Measurements from ENCODE around the gene HTR3A.
A peak's percentile ranks its signal among the peaks of the same experiment; 100 is the strongest.

Gene HTR3A

DNA sequence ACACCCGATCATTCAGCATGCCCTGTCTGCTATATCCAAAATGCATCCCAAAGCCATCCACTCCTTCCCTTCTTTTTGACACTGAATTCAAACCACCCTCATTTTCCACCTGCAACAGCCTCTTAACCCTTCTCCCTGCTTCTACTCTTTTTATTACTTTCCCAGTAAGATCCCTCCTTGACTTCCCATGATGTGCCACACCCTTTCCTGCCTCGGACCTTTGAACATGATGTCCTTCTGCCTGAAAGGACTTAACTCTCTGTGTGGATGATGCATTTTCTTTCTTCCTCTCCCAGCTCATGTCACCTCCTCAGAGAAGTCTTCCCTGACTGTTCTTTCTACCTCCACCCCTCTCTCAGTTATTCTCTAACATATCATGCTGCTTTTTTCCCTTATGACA is 36.5 kb downstream of the HTR3A start:
- no peak overlapping the region for H3K4me3 ChIP-seq (ENCODE audit: low read length)
- H3K27me3 ChIP-seq (ENCODE audit: control insufficient read depth, insufficient read depth, low read length) = no peaks in the 10 kb centered on the region
- no peaks in the 10 kb centered on the region for H3K4me1 ChIP-seq (ENCODE audit: control insufficient read depth, insufficient read depth, low read length)
- no peaks in the 10 kb centered on the region for H3K36me3 ChIP-seq (ENCODE audit: control insufficient read depth, insufficient read depth, low read length)
- no peaks in the 10 kb centered on the region for H3K9me3 ChIP-seq (ENCODE audit: control insufficient read depth, insufficient read depth, low read length)
- DNase-seq (ENCODE audit: low read depth, low spot score) = no peak
- H3K27ac ChIP-seq (ENCODE audit: low read length) = no peak overlapping the region
- WGBS (ENCODE audit: insufficient coverage, insufficient read length) = no CpG with 5 or more reads among the region's 2 CpGs

DNA sequence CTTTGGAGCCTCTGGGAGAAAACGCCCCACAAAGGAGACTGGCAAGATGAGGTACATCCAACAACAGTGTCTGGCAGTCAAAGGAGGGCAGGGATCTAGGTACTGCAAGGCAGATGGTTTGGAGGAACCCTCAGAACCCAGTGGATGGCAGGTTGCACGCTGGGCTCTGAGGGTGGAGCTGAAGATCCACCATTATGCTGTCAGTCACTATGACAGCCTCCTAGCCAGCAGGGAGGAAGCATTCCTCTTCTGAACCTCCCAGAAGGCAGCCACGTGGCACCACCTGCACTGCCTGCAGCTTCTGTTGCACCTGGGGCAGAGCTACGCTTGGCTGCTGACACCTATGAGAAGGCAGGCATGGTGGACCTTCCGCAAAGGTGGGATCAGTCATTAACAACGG is 40.2 kb downstream of the HTR3A start:
- no peaks in the 10 kb centered on the region for H3K27me3 ChIP-seq (ENCODE audit: control insufficient read depth, insufficient read depth, low read length)
- no CpG with 5 or more reads among the region's 6 CpGs for WGBS (ENCODE audit: insufficient coverage, insufficient read length)
- H3K36me3 ChIP-seq (ENCODE audit: control insufficient read depth, insufficient read depth, low read length) = no peaks in the 10 kb centered on the region
- H3K4me1 ChIP-seq (ENCODE audit: control insufficient read depth, insufficient read depth, low read length) = no peaks in the 10 kb centered on the region
- H3K9me3 ChIP-seq (ENCODE audit: control insufficient read depth, insufficient read depth, low read length) = no peaks in the 10 kb centered on the region
- no peak for DNase-seq (ENCODE audit: low read depth, low spot score)
- H3K27ac ChIP-seq (ENCODE audit: low read length) = no peak overlapping the region
- no peak overlapping the region for H3K4me3 ChIP-seq (ENCODE audit: low read length)

DNA sequence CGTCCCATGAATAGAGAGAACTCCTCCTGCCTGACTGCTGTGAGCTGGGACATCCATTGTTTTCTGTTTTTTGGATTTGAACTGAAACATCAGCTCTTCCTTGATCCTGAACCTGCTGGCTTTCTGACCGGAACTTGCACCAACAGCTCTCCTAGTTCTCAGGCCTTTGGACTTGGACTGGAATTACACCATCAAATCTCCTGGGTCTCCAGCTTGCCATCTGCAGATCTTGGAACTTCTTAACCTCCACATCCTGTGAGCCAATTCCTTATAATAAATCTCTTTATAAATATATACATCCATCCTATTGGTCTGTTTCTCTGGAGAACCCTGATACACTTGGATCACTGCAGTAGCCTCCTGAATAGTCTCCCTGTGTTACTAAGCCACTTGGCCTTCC is 42.1 kb downstream of the HTR3A start:
- no CpG with 5 or more reads among the region's 2 CpGs for WGBS (ENCODE audit: insufficient coverage, insufficient read length)

DNA sequence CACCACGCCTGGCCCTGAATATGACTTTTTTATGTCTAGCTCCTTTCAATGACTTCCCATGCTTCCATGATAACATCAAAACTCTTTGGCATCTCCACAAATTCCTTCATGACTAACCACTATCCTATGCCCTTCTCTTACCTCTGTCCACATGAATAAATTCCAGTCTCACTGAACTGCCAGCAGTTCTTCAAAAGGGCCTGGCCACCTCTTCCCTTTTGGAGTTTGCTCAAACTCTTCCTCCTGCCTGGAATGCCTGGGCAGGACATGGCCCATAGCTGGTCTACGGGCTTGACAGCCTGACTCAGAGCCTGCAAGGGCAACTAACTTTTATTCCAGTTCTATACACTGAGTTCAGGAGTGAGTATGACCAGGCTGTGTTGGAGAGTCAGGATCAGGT is 42.8 kb downstream of the HTR3A start:
- Histone ChIP-seq H3K27me3 (ENCODE audit: control insufficient read depth, insufficient read depth, low read length) (no peaks in the 10 kb centered on the region), H3K27ac (ENCODE audit: low read length) (no peak overlapping the region)
- WGBS (ENCODE audit: insufficient coverage, insufficient read length) = no CpG with 5 or more reads among the region's 2 CpGs

More for the DNA sequence above, 42.1 kb downstream of the HTR3A start:
- Histone ChIP-seq H3K27ac (ENCODE audit: low read length) (no peak overlapping the region), H3K4me3 (ENCODE audit: low read length) (no peak overlapping the region), H3K27me3 (ENCODE audit: control insufficient read depth, insufficient read depth, low read length) (no peaks in the 10 kb centered on the region), H3K9me3 (ENCODE audit: control insufficient read depth, insufficient read depth, low read length) (no peaks in the 10 kb centered on the region), H3K4me1 (ENCODE audit: control insufficient read depth, insufficient read depth, low read length) (no peaks in the 10 kb centered on the region), H3K36me3 (ENCODE audit: control insufficient read depth, insufficient read depth, low read length) (no peaks in the 10 kb centered on the region)
- no peak for DNase-seq (ENCODE audit: low read depth, low spot score)

DNA sequence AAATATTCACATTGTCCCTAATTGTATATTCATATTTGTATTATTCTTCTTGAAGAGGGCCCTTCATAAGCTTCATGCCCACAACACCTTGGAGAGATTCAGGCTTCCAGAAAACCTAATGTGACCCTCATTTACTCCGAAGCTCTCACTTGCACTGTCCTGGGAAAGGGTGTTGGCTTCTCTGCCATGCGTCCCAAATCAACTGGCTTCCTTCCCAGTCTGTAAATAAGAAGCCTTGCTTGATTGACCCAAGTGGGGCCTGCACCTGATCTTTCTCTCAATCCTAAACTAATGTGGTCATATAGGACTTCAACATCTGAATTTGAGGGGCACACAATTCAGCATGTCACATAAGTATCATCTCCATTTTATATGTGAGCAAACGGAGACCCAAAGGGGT is 44.1 kb downstream of the HTR3A start:
- no peak for DNase-seq (ENCODE audit: low read depth, low spot score)
- H3K9me3 ChIP-seq (ENCODE audit: control insufficient read depth, insufficient read depth, low read length) = no peaks in the 10 kb centered on the region
- WGBS (ENCODE audit: insufficient coverage, insufficient read length) = no CpG with 5 or more reads among the region's 3 CpGs

More for the DNA sequence above, 42.8 kb downstream of the HTR3A start:
- no peak for DNase-seq (ENCODE audit: low read depth, low spot score)
- Histone ChIP-seq H3K4me3 (ENCODE audit: low read length) (no peak overlapping the region), H3K9me3 (ENCODE audit: control insufficient read depth, insufficient read depth, low read length) (no peaks in the 10 kb centered on the region), H3K4me1 (ENCODE audit: control insufficient read depth, insufficient read depth, low read length) (no peaks in the 10 kb centered on the region), H3K36me3 (ENCODE audit: control insufficient read depth, insufficient read depth, low read length) (no peaks in the 10 kb centered on the region)

DNA sequence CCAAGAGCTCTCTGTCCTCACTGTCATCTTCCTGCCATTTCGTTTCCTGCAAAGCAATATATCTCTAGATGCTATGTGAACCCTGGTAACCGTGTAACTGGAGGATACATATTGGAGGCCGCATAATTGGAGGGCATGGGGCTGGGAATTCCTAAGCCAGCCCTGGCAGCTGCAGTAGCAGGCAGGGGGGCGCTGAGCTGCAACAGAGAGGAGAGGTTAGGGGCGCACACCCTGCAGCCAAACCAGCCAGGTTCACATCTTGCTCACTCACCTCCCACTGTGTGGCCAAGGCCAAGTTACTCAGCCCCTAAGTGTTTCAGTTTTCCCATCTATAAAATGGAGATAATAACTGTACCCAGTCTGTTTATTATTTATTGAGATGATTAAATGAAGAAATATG is 44.7 kb downstream of the HTR3A start:
- no peak overlapping the region for H3K4me3 ChIP-seq (ENCODE audit: low read length)
- no peaks in the 10 kb centered on the region for H3K36me3 ChIP-seq (ENCODE audit: control insufficient read depth, insufficient read depth, low read length)
- WGBS (ENCODE audit: insufficient coverage, insufficient read length) = no CpG with 5 or more reads among the region's 5 CpGs

More for the DNA sequence above, 44.1 kb downstream of the HTR3A start:
- Histone ChIP-seq H3K4me1 (ENCODE audit: control insufficient read depth, insufficient read depth, low read length) (no peaks in the 10 kb centered on the region), H3K27me3 (ENCODE audit: control insufficient read depth, insufficient read depth, low read length) (no peaks in the 10 kb centered on the region), H3K36me3 (ENCODE audit: control insufficient read depth, insufficient read depth, low read length) (no peaks in the 10 kb centered on the region), H3K27ac (ENCODE audit: low read length) (no peak overlapping the region), H3K4me3 (ENCODE audit: low read length) (no peak overlapping the region)

DNA sequence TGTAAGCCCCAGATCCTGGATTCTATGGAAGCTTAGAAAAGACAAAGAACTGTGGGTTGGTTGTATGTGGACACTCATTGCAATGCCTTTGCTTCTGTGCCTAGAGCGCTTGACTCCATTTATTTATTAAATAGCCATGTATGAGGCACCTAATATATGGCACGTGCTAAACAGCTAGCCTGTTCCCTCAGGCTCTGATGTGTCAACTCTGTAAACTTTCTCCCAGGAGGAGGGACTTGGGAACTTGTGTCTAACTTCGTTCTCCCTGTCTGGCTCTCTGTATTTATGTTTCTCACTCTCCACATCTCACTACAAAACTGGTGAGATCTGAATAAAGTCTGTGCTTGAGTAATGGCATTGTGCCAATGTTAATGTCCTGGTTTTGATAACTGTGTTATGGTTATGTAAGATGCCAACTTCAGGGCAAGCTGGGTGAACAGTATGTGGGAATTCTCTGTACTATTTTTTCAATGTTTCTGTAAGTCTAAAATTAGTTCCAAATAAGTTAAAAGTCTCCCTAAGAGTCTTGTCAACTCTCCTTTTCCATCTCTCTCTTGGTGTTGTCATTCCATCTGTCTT is 50.5 kb downstream of the HTR3A start:
- no peaks in the 10 kb centered on the region for H3K4me1 ChIP-seq (ENCODE audit: control insufficient read depth, insufficient read depth, low read length)
- no peak overlapping the region for H3K4me3 ChIP-seq (ENCODE audit: low read length)
- no peaks in the 10 kb centered on the region for H3K36me3 ChIP-seq (ENCODE audit: control insufficient read depth, insufficient read depth, low read length)
- DNase-seq (ENCODE audit: low read depth, low spot score) = no peak
- H3K27ac ChIP-seq (ENCODE audit: low read length) = no peak overlapping the region
- no peaks in the 10 kb centered on the region for H3K9me3 ChIP-seq (ENCODE audit: control insufficient read depth, insufficient read depth, low read length)
- WGBS (ENCODE audit: insufficient coverage, insufficient read length) = no CpG with 5 or more reads among the region's 3 CpGs
- H3K27me3 ChIP-seq (ENCODE audit: control insufficient read depth, insufficient read depth, low read length) = no peaks in the 10 kb centered on the region

More for the DNA sequence above, 44.7 kb downstream of the HTR3A start:
- no peak overlapping the region for H3K27ac ChIP-seq (ENCODE audit: low read length)
- no peaks in the 10 kb centered on the region for H3K27me3 ChIP-seq (ENCODE audit: control insufficient read depth, insufficient read depth, low read length)
- no peaks in the 10 kb centered on the region for H3K9me3 ChIP-seq (ENCODE audit: control insufficient read depth, insufficient read depth, low read length)
- no peak for DNase-seq (ENCODE audit: low read depth, low spot score)
- H3K4me1 ChIP-seq (ENCODE audit: control insufficient read depth, insufficient read depth, low read length) = no peaks in the 10 kb centered on the region

DNA sequence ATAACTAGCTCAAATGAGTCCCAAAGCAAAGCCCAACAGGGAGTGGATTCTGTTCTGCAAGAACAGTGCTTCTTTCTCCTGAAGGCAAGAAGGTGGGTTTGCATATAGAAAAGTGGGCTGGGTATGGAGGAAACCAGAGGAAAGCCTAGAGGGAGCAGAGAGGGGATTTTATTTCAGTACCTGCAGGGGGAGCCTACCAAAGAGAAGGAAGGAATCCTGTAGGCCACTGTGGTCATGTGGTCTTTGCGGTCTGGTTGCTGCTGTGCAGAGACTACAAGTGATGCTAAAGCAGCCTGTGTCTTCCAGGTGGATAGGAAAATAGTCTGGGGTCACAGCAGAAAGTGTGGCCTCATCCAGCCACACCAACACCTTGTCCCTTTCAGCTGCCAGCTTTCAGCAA is 51.4 kb downstream of the HTR3A start:
- H3K27ac ChIP-seq (ENCODE audit: low read length) = no peak overlapping the region
- H3K36me3 ChIP-seq (ENCODE audit: control insufficient read depth, insufficient read depth, low read length) = no peaks in the 10 kb centered on the region
- no peaks in the 10 kb centered on the region for H3K9me3 ChIP-seq (ENCODE audit: control insufficient read depth, insufficient read depth, low read length)
- no CpG with 5 or more reads among the region's 1 CpG for WGBS (ENCODE audit: insufficient coverage, insufficient read length)
- H3K4me1 ChIP-seq (ENCODE audit: control insufficient read depth, insufficient read depth, low read length) = no peaks in the 10 kb centered on the region
- H3K27me3 ChIP-seq (ENCODE audit: control insufficient read depth, insufficient read depth, low read length) = no peaks in the 10 kb centered on the region
- no peak overlapping the region for H3K4me3 ChIP-seq (ENCODE audit: low read length)
- DNase-seq (ENCODE audit: low read depth, low spot score) = peak; percentile 37

DNA sequence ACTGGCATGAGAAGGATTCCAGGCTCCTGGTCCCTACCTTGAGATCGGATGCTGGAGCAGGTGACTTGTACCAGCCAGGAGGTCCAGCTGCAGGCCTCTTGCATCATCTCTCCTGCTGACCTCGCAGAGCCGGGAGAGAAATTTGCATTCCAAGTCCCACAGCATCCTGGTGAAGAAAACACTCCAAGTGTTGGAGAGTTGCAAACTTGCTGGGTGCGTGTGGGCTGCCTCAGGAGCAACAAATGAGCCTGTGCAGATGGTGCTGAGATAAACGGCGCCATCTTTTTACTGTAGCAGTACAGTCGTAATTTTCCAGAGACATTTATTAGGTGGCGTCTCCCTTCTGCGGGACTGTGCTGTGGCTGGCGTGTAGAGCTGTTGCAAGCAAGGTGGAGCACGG is 52.5 kb downstream of the HTR3A start:
- DNase-seq (ENCODE audit: low read depth, low spot score) = no peak
- Histone ChIP-seq H3K27me3 (ENCODE audit: control insufficient read depth, insufficient read depth, low read length) (no peaks in the 10 kb centered on the region), H3K36me3 (ENCODE audit: control insufficient read depth, insufficient read depth, low read length) (no peaks in the 10 kb centered on the region), H3K4me3 (ENCODE audit: low read length) (no peak overlapping the region), H3K27ac (ENCODE audit: low read length) (no peak overlapping the region), H3K9me3 (ENCODE audit: control insufficient read depth, insufficient read depth, low read length) (no peaks in the 10 kb centered on the region), H3K4me1 (ENCODE audit: control insufficient read depth, insufficient read depth, low read length) (no peaks in the 10 kb centered on the region)
- WGBS (ENCODE audit: insufficient coverage, insufficient read length) = no CpG with 5 or more reads among the region's 11 CpGs

DNA sequence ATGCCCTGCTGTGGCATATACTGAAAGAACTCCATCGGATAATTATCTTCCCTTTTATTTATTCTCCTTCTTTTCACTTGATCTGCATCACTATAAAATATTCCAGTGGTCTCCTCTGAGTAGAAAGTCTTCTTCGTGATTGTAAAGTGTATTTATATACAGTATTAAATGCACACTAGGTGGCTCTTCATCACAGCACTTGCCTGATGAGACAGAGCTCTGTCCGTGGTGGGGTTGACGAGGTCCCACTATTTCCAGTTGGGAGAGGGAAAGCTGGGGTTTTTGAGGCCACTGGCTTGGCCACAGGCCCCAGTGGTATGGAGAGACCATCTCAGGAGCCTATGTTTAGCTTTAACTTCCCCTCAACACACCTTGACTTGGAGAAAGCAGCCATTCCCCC is 53.0 kb downstream of the HTR3A start:
- Histone ChIP-seq H3K4me1 (ENCODE audit: control insufficient read depth, insufficient read depth, low read length) (no peaks in the 10 kb centered on the region), H3K4me3 (ENCODE audit: low read length) (no peak overlapping the region), H3K9me3 (ENCODE audit: control insufficient read depth, insufficient read depth, low read length) (no peaks in the 10 kb centered on the region), H3K36me3 (ENCODE audit: control insufficient read depth, insufficient read depth, low read length) (no peaks in the 10 kb centered on the region), H3K27ac (ENCODE audit: low read length) (no peak overlapping the region), H3K27me3 (ENCODE audit: control insufficient read depth, insufficient read depth, low read length) (no peaks in the 10 kb centered on the region)
- DNase-seq (ENCODE audit: low read depth, low spot score) = no peak
- no CpG with 5 or more reads among the region's 4 CpGs for whole genome bisulfite sequencing (ENCODE audit: insufficient coverage, insufficient read length)

DNA sequence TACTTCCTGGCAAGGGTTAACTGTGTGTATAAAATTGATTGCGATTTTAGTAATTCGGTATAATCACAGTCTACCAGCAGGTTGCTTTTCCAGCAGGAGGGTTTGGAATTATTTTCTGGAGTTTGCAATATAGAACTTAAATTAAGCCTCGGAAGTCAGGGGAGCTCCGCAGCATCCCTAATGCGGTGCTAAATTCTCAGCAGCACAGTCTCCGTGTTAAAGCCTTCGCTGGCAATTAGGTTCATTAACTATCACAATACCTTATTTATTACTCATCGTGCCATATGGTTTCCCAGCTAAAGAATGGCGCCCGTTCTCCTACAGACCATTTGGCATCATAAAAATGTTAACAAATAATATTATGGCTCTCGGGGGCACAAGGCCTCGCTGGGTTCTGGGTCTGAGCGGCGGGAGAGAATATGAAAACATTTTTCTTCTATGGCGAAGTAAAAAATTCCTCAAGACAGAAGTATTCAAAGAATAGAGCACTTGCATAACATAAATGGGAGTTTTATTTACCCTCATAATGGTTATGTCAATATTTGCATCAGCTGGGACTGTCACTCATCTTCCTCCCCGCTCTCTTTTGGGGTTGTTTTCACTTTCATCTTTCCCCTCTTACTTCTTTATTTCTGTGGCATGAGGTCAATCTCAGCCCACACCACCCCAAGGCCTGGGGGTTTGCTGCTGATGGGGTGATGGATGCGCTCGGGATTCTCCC is 56.5 kb downstream of the HTR3A start:
- H3K27me3 ChIP-seq (ENCODE audit: control insufficient read depth, insufficient read depth, low read length) = no peaks in the 10 kb centered on the region
- no CpG with 5 or more reads among the region's 18 CpGs for WGBS (ENCODE audit: insufficient coverage, insufficient read length)
- H3K36me3 ChIP-seq (ENCODE audit: control insufficient read depth, insufficient read depth, low read length) = no peaks in the 10 kb centered on the region
- no peaks in the 10 kb centered on the region for H3K4me1 ChIP-seq (ENCODE audit: control insufficient read depth, insufficient read depth, low read length)
- H3K27ac ChIP-seq (ENCODE audit: low read length) = no peak overlapping the region
- H3K9me3 ChIP-seq (ENCODE audit: control insufficient read depth, insufficient read depth, low read length) = no peaks in the 10 kb centered on the region
- no peak overlapping the region for H3K4me3 ChIP-seq (ENCODE audit: low read length)
- no peak for DNase-seq (ENCODE audit: low read depth, low spot score)
